ENCODE data around the gene SLC25A34.

The SLC25A34 gene

DNA sequence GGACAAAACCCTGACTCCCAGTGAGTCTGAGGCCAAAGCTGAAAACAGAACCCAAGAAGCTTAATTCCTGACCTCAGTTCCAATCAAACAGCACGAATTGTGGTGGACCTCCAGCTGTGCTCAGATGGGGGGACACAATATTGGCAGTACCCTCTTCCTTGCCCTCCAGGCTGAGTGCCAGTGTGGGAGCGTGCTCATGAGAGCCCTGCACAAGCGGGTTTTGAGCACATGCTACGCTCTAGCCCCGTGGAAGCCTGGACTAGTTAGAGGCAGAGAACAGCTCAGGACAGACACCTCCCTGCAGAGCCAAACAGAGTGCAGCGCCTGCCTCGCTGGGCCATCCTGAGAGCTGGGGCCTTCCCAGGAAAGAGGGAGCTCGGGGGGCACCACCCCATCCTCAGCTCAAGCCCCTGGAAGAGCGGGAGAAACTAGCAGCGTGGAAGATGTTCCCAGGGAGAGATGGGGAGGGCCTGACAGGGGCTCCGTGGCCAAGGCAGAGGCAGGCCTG is 2.8 kb upstream of the SLC25A34 start:
- no peak for DNase-seq (ENCODE audit: low read depth, low spot score)

DNA sequence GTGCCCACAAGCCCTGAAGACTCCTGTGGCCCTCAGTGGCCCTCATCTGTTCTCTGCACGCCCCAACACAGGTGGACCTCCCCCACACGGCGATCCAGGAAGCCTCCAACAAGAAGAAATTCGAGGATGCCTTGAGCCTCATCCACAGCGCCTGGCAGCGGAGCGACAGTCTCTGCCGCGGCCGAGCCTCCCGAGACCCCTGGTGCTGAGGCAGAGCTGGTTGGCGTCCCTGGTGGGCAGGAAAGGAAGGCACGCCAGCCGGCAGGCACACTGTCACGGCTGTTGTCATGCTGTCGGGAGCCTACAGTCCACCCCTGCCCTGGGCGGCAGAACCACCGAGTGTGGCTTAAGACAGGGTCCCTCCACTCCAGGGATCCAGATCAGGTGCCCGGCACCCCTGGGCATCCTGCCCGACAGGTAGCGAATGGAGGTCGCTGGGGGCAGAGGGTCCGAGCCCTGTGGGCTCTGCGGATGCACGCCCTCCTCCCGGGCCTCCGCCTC is 2.3 kb upstream of the SLC25A34 start:
- no peak for DNase-seq (ENCODE audit: low read depth, low spot score)

DNA sequence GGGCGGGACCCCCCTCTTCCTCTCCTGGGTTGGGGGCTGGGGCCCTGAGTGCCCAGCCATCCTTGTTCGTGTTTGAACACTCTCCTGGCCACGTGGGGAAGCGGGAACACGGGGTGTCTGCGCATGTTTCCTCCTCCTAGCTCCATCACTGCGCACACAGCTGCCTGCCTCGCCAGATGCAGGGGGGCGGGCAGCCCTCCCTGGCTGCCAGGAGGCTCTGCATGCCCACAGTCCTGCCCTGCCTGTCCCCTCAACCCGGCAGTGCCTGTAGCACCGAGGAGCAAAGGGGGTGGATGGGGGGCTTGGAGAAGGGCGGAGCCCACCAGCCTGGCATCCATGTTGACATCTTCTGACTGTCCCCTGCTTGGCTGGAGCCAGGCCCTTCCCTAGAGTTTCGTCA is 1.8 kb upstream of the SLC25A34 start:
- no peak for DNase-seq (ENCODE audit: low read depth, low spot score)

DNA sequence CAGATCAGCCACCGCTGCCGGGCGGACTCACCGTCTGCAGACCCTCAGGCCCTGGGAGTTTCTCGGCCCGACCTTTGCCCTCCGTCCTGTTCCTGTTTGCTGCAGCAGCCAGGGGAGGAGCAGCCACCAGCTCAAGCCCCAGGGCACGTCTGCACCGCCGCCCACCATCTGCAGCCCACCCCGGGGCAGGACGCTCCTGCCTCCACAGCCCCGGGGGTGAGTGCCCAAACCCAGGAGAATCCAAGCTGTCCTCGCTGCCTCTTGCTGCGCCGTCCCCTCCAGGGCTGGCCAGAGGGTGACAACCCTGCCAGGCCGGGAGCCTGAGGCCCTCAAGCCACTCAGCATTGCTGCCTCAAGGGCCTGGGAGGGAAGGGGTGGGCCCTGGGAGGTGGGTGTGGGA is 1.2 kb upstream of the SLC25A34 start:
- no peak for DNase-seq (ENCODE audit: low read depth, low spot score)

DNA sequence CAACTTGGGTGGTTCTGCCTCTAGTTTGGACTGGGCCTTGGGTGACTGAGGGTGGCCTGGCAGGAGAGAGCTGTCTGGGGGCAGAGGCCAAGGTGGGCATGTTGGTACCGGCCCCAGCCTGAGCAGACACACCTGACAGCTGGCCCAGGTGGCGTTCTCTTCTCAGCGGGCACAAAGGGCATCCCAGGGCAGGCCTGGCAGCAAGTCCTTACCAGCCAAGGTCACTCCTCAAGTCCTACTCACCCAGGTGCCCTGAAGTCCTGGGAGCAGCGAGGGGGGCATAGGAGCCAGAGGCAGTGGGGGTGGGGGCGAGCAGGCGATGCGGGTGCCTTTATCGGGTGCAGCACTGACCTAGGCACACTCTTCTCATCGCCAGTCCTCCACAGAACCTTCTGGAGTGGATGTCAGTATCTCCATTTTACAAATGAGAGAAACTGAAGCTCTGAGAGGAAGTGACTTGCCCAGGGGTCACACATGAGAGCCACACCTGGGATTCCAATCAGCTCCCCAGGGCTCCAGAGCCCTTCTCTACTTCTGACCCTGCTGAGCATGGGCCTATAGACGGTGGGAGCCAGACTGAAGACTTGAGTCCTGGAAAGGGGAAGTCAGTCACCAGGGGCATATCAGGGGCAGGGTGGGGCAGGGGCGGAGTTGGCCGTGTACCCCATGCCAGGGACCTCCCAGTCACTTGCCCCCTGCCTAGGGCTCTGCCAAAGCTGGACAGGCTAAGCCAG is 587 bp upstream of the SLC25A34 start:
- DNase-seq (ENCODE audit: low read depth, low spot score) = no peak

DNA sequence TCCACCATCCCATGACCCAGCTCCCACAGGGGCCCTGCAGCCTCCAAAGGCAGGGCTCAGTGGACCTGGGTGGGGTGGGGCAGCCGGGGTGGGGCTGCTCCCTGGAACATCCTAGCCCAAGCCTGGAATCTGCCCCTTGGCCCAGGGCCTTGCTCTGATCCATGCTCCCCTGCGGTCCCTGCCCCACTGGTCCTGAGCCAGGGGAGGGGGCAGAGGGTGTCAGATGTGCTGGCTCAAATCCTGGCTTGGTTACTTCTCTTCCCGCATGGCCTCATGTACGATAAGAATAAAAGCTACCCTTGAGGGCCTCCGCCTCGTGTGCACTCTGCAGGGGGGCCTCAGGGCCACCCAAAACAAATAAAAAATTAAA is 819 bp downstream of the SLC25A34 start:
- no peak for DNase-seq (ENCODE audit: low read depth, low spot score)

DNA sequence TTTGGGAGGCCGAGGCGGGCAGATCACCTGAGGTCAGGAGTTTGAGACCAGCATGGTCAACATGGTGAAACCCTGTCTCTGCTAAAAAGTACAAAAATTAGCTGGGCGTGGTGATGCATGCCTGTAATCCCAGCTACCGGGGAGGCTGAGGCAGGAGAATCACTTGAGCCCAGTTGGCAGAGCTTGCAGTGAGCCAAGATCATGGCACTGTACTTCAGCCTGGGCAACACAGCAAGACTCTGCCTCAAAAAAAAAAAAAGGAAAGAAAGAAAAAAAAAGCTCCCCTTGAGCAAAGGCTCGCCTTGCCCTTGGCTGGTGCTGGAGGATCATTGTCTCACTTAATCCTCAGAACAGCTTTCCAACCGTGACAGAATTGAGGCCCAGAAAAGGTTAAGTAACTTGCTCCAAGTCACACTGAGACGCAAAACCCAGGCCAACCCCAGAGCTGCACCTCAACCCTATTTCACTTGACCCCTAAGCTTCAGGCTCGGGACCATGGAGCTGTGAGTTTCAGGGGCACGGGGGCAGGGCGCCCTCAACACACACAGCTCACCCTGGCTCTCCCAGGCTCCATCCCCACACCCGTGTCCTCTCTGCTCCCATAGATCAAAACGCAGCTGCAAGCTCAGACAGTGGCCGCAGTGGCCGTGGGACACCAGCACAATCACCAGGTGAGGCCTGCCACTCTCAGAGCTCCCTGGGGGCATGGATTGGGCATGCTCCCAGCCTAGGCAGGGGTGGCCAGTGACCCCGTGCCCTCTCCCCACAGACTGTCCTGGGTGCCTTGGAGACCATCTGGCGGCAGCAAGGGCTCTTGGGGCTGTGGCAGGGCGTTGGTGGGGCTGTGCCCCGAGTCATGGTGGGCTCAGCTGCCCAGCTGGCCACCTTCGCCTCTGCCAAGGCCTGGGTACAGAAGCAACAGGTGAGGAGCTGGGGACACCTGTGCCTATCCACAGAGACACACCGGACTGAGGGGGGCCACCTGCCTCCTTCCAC is 1.6 kb downstream of the SLC25A34 start:
- no peak for DNase-seq (ENCODE audit: low read depth, low spot score)

DNA sequence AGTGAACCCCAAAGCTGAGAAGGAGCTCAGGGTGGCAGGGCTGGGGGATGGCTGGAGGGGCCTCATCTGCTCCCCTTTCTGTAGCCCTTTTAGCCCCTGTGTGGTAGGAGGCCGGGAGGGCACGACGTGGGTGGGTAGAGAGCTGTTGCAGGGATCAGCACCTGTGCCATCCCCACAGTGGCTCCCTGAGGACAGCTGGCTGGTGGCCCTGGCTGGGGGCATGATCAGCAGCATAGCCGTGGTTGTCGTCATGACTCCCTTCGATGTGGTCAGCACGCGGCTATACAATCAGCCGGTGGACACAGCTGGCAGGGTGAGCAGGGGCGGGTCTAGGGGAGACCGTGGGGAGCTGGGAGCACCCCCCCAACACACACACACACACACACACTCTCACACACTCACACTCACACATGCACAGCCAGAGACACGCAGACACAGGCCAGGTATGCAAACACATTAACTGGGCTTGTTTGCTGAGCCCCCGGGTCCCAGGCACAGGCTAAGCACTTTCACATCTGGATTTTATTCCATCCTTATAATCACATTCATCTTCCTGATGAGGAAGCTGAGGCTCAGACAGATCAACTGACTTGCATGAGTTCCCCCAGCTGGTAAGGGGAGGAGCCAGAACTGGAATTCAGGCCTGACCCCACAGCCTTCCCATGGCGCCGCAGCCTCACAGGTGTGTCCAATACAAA is 2.5 kb downstream of the SLC25A34 start:
- no peak for DNase-seq (ENCODE audit: low read depth, low spot score)

DNA sequence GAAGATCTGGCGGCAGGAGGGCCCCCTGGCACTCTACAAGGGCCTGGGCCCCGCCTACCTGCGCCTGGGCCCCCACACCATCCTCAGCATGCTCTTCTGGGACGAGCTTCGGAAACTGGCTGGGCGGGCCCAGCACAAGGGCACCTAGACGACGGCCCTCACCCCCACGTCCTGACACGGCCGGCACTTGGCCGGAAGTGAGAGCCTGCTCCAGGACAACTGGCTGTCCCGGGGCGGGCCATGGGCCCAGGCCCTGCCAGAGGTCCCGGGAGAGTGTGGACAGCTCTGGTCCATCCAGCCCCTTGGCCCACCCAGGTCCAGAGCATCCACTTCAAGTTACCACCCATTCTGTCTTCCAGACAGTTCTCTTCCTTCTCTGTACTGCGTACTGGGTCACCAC is 3.2 kb downstream of the SLC25A34 start:
- DNase-seq (ENCODE audit: low read depth, low spot score) = no peak

DNA sequence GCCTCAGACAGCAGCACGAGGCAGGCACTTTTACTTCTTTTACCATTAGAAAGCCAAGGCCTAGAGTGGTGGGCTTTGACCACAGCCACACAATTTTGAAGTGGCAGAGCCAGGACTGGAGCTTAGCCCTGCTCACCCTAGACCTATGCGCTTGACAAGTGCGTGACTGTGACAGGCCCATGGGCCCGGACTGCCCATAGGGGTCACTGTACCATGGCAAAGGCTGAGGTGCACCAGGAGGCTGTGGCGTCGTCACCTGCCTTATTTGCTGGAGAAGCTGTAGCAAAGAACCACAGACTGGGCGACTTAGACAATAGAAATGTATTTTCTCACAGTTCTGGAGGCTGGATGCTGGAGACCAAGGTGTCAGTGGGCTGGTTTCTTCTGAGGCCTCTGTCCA is 3.7 kb downstream of the SLC25A34 start:
- no peak for DNase-seq (ENCODE audit: low read depth, low spot score)

DNA sequence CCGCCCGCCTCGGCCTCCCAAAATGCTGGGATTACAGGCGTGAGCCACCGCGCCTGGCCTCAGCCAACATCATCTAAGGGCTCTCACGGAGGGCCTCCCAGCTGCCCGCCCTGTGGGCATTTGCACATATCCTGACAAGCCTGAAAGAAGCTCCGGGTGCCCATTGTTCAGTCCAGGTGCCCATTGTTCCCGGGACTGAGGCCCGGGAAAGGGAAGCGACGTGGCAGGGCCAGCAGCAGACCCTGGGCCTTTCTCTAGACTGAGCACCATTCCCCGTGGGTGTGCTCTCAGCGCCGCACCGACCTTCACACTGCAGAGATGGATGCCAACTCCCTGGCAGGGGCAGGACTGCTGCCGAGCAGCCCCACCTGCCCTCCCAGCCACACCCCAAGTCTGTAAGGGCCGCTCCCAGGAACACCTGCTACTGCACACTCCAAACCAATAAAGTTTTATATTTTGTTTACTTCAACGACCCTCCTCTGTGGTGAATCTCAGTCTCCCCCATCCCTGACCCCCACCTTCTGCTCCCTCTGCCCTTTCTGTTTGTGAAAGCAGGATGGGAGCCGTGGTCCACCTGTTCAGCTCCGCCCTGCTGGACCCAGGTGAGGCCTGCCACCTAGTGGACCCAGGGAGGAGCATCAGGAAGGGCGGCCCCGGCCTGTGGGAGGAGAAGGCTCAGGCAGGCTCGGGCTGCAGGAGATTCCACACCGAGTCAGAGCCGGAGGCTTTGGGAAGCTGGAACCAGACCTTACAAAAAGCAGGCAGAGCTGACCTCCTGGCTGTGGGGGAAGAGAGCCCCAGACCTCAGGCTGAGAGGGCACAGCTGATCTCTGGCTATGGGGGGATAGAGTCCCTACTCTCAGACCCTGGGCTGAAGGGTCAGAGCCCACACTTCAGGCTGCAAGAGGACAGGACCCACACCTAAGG is 5.1 kb downstream of the SLC25A34 start:
- DNase-seq (ENCODE audit: low read depth, low spot score) = no peak

DNA sequence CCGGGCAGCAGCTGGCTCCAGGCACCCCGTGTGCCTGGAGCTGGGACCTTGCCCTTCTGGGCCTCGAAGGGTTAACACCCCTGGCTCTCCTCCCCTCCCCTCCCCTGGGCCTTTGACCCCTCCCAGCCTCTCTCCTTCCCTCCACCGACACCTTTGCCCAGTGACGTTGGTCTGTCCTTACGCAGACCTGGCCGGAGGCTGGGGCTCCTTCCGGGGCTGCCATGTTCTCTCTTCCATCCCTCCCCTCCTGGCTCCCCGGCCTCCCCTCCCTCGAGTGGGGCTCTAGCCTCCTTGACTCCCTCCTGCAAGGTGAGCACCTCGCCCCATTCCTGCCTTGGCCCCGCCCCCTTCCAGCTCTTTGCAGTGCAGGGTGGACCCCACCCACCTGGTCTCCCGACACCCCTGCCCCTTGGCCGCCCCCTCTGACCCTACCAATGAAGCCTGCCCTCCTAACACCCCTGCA is 6.3 kb downstream of the SLC25A34 start, which contains the start of gene TMEM82:
TMEM82 (plus strand) TSS at position 161 of the 463 bp plus-strand sequence; CDS start at position 222, 61 bp downstream.
- DNase-seq (ENCODE audit: low read depth, low spot score) = no peak

DNA sequence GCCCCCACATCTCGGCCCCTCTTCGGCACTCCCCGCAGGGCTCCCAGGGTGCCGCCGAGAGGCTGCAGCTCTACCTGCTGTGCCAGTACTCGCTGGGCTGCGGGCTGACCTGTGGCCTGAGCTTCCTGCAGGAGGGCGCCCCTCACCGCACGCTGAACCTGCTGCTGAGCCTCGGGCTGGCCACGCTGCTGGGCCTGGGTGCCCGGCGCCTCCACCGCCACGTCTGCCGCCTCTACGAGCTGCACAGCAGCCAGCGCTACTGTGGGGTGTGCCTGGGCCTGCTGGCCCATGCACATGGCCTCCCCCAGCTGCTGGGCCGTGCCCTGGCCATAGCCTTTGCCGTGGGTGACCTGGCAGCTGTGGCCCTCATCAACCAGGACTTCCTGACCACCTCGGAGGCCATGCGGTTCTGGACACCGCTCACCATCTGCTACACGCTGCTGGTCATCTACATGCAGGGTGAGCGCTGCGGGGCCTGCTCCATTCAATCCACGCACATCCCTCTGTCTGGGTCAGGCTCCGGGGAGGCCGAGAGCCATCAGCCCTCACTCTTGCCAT is 8.1 kb downstream of the SLC25A34 start:
- DNase-seq (ENCODE audit: low read depth, low spot score) = no peak

DNA sequence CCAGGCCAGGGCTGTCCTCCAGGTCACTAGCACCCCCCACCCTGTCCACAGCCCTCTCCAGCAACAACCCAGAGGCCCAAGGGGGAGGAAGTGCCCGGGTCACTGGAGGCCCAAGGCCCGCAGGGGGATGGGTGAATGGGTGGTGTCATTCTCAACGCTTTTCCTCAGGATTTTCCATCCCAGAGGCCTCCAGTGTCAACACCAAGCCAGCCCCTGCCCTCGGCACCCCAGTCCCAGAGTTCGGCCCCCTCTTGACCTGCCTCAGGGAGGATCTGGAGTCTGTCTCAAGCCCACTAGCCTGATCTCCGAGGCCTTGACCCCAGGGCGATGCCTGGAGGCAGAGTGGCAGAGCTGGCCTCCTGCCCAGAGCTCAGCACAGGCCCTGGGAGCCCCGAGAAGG is 11.3 kb downstream of the SLC25A34 start:
- DNase-seq (ENCODE audit: low read depth, low spot score) = no peak

DNA sequence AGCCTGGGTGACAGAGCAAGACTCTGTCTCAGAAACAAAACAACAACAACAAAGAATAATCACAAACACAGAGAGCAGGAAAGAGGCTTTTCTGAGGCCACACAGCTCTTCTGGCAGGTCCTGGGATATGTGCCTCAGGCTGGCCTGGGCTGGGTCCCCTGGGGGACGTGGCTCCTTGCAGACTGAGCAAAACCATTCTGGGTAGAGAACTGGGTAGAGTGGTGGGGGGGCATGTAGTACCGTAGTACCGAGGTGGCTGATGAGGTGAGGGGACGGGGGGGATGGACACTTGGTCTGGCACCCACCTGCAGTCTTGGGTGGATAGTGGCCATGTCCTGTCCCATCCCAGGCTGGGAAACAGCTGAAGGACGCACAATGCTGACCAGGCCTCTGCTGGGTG is 12.2 kb downstream of the SLC25A34 start:
- DNase-seq (ENCODE audit: low read depth, low spot score) = no peak

DNA sequence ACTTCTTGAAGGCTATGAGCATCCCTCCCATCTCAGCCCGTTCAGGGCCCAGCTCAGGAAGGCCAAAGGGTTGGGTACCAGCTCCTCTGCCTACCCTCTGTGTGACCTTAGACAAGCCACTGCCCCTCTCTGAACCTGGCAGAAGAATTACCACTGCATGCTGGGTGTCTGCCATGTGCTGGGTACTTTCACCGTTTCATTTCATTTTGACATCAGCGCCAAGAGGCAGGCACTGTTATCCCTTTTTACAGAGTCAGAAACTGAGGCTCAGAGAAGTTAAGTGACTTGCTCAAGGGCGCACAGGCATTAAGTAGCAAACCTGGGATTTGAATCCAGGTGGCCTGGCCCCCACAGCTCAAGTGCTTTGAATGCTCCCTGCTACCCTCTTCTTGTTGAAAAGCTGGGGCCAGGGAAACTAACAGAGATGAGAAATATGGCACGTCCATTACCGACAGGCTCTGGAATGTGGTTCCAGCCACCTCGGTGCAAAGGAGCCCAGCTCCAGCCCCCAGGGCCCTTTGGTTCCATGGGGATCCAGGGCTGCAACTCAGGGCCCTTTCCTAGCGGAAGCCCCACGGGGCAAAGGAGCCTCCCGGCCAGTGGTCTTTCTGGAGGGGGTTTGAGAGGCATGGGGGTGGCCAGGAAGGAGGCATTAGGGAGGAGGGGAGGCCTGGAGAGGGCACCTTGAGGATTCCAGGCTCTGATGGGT is 12.8 kb downstream of the SLC25A34 start:
- no peak for DNase-seq (ENCODE audit: low read depth, low spot score)

DNA sequence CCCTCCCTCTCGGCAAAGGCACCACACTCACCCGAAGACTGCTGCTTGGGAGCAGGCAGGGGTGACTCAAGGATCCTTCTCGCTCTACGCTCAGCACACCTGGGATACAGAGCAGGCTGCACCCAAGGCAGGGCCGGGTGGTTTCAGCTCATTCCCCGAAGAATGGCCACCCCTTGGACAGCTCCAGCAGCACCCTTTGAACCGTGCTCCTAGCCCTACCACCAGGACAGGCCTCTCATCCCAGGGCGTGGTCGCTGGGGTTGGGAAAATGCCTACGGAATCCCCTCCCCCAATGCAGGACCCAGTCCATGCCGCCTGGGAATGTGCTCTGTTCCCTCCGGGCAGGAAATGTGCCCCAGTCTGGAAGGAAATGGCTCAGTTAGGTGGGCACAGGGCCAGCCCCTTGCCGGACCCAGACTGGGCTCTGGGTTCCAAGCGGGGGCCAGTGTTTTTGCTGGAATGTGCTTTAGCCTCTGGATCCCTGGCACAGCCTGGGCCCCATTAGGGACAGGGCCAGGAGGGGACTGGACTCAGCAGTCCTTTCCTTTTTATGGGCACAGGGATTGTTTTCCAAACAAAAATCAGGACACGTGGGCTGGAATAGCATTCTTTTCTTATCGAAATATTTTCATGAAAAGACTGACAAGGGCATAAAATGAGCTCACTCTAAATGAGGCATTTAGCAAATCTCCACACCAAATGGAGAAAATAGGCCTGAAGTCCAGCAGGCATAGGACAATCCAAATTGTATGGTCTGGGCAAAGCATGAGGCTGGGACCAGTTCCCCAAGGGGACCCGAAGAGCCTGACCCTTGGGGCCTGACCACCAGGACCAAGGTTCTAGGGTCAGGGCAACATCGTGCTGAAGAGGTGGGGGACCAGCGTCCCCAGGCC is 13.6 kb downstream of the SLC25A34 start:
- DNase-seq (ENCODE audit: low read depth, low spot score) = no peak

DNA sequence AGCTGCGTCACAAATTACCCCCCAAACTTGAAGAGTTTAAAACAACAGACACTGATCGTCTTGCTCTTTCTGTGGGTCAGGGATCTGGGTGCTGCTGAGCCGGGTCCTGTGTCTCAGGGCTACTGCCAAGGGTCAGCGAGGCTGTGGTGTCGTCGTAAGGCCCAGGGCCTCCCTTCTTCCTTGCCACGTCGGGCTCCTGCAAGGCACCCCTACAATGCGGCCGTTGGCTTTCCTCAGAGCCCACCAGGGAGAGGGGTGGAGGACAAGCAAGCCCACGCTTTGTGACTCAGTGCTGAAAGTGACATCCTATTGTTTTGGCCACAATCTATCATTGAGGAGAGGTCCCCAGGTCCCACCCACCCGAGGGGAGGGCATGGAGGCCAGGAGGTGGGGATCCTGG is 14.9 kb downstream of the SLC25A34 start:
- no peak for DNase-seq (ENCODE audit: low read depth, low spot score)

DNA sequence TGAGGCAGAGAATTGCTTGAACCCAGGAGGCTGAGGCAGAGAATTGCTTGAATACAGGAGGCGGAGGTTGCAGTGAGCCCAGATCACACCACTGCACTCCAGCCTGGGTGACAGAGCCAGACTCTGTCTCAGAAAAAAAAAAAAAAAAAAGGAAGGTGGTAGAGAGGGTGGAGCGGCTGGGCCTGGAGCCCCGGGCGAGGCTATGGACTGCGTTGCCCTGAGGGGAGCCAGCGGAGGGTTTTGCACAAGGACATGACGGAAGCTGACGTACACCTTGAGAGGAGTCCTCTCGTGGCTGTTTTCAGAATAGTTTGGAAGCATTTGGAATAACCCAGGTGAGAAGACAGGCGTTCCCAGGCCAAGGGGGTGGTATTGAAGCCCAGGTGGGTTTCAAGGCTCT is 15.7 kb downstream of the SLC25A34 start:
- DNase-seq (ENCODE audit: low read depth, low spot score) = no peak

Data from smooth muscle cell of the brain vasculature (primary cell).